Measurements from ENCODE around the gene RANBP10.

DNA sequence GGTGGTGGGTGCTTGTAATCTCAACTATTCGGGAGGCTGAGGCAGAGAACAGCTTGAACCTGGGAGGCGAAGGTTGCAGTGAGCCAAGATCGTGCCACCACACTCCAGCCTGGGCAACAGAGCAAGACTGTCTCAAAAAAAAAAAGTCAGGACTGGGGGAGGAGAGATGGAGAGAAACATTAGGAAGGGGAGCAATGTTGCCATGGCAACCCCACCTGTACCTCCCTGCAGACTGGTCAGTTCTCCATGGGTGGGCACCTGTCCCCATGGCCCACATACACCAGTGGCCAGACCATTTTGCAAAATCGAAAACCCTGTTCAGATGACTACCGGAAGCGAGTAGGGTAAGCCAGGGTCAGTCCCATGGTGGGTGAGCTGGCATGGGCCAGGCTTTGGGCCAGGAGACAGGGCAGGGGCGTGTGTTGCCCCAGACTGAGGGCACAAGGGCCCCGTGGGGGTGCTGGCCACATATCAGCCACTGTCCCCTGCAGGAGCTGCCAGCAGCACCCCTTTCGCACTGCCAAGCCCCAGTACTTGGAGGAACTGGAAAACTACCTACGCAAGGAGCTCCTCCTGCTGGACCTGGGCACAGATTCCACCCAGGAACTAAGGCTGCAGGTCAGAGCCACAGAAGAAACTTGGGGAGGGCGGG is 14.4 kb upstream of the RANBP10 start:
- TF ChIP-seq, protein P1, sequence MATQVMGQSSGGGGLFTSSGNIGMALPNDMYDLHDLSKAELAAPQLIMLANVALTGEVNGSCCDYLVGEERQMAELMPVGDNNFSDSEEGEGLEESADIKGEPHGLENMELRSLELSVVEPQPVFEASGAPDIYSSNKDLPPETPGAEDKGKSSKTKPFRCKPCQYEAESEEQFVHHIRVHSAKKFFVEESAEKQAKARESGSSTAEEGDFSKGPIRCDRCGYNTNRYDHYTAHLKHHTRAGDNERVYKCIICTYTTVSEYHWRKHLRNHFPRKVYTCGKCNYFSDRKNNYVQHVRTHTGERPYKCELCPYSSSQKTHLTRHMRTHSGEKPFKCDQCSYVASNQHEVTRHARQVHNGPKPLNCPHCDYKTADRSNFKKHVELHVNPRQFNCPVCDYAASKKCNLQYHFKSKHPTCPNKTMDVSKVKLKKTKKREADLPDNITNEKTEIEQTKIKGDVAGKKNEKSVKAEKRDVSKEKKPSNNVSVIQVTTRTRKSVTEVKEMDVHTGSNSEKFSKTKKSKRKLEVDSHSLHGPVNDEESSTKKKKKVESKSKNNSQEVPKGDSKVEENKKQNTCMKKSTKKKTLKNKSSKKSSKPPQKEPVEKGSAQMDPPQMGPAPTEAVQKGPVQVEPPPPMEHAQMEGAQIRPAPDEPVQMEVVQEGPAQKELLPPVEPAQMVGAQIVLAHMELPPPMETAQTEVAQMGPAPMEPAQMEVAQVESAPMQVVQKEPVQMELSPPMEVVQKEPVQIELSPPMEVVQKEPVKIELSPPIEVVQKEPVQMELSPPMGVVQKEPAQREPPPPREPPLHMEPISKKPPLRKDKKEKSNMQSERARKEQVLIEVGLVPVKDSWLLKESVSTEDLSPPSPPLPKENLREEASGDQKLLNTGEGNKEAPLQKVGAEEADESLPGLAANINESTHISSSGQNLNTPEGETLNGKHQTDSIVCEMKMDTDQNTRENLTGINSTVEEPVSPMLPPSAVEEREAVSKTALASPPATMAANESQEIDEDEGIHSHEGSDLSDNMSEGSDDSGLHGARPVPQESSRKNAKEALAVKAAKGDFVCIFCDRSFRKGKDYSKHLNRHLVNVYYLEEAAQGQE (IDR thresholded peaks at IDR 0.05): no peak
- TF ChIP-seq, protein P2, sequence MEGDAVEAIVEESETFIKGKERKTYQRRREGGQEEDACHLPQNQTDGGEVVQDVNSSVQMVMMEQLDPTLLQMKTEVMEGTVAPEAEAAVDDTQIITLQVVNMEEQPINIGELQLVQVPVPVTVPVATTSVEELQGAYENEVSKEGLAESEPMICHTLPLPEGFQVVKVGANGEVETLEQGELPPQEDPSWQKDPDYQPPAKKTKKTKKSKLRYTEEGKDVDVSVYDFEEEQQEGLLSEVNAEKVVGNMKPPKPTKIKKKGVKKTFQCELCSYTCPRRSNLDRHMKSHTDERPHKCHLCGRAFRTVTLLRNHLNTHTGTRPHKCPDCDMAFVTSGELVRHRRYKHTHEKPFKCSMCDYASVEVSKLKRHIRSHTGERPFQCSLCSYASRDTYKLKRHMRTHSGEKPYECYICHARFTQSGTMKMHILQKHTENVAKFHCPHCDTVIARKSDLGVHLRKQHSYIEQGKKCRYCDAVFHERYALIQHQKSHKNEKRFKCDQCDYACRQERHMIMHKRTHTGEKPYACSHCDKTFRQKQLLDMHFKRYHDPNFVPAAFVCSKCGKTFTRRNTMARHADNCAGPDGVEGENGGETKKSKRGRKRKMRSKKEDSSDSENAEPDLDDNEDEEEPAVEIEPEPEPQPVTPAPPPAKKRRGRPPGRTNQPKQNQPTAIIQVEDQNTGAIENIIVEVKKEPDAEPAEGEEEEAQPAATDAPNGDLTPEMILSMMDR (IDR thresholded peaks at IDR 0.05; ENCODE audit: low read depth, low read length, missing input control): no peak
- no peak for TF ChIP-seq EGR1 (IDR thresholded peaks at IDR 0.05; ENCODE audit: low read depth in 2 of 2)
- no peak for TF ChIP-seq JUND (IDR thresholded peaks at IDR 0.05)
- no peak for TF ChIP-seq TAF1 (conservative IDR thresholded peaks at IDR 0.05)
- TF ChIP-seq, protein P3, sequence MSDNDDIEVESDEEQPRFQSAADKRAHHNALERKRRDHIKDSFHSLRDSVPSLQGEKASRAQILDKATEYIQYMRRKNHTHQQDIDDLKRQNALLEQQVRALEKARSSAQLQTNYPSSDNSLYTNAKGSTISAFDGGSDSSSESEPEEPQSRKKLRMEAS (IDR thresholded peaks at IDR 0.05): no peak
- no peak for TF ChIP-seq GABPA (IDR thresholded peaks at IDR 0.05 in 1 of 2, conservative IDR thresholded peaks at IDR 0.05 in 1 of 2)
- TF ChIP-seq, protein P4, sequence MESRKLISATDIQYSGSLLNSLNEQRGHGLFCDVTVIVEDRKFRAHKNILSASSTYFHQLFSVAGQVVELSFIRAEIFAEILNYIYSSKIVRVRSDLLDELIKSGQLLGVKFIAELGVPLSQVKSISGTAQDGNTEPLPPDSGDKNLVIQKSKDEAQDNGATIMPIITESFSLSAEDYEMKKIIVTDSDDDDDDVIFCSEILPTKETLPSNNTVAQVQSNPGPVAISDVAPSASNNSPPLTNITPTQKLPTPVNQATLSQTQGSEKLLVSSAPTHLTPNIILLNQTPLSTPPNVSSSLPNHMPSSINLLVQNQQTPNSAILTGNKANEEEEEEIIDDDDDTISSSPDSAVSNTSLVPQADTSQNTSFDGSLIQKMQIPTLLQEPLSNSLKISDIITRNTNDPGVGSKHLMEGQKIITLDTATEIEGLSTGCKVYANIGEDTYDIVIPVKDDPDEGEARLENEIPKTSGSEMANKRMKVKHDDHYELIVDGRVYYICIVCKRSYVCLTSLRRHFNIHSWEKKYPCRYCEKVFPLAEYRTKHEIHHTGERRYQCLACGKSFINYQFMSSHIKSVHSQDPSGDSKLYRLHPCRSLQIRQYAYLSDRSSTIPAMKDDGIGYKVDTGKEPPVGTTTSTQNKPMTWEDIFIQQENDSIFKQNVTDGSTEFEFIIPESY (IDR thresholded peaks at IDR 0.05): no peak
- no peak for TF ChIP-seq SP1 (IDR thresholded peaks at IDR 0.05)
- no peak for TF ChIP-seq YY1 (IDR thresholded peaks at IDR 0.05)
- TF ChIP-seq HNF4A (conservative IDR thresholded peaks at IDR 0.05): no peak
- TF ChIP-seq, protein P5, sequence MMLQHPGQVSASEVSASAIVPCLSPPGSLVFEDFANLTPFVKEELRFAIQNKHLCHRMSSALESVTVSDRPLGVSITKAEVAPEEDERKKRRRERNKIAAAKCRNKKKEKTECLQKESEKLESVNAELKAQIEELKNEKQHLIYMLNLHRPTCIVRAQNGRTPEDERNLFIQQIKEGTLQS (IDR thresholded peaks at IDR 0.05): no peak

All from liver (tissue), 3 donors.